Measurements from ENCODE around the gene TAF3.

- TF ChIP-seq GATA2 (IDR thresholded peaks at IDR 0.05; ENCODE audit: low read depth, low read length) (no peak), GATA3 (IDR thresholded peaks at IDR 0.05; ENCODE audit: low read depth, low read length) (no peak)
Observed at GRCh38 chr10:7817576-7817975, 729 bp upstream of the TAF3 start.
